PC-3 (cell line): ENCODE results near the gene CD180. TPM values are rescaled to one million over a fixed set of nuclear protein-coding genes. Genes with fewer than 3 reads are reported as not detected.

ENCODE experiments used
- ATAC-seq: fragments of 200-7000 bp; cut with Tn5 transposase; 2 replicates; pipeline ENCODE4 v1.9.1; 2020; ENCODE audit warnings: mild to moderate bottlenecking, moderate library complexity
- BruUV-seq: library from RNA; stranded (reverse); fragments of 400-500 nt; replicated peaks from 2 replicates; lab custom pipeline; 2021; lab: Mats Ljungman, UMichigan
- CTCF ChIA-PET: fragments of 300-600 bp; sonication (Branson Sonifier 250); formaldehyde crosslinking; loops from one replicate; lab custom pipeline; 2022; ENCODE audit warnings: antibody characterized with exemption; lab: Charles Lee
- POLR2A ChIA-PET: fragments of 300-600 bp; sonication (Branson Sonifier 250); formaldehyde crosslinking; loops from one replicate; lab custom pipeline; 2022; ENCODE audit warnings: antibody characterized with exemption; ENCODE audit not compliant: unreplicated experiment; lab: Charles Lee
- DNase-seq: peaks from one replicate; pipeline ENCODE4 v3.0.0-alpha.2; 2015
- H2AFZ ChIP-seq: fragments of 300-600 bp; sonication (generic); 2 replicates; pipeline ENCODE4 v1.6.0; 2016; ENCODE audit warnings: antibody characterized with exemption, low read length
- H3F3A ChIP-seq: fragments of 300-600 bp; sonication (generic); one replicate; pipeline ENCODE4 v1.6.0; 2017; ENCODE audit warnings: antibody characterized with exemption, low read length, control low read depth, mild to moderate bottlenecking; ENCODE audit not compliant: unreplicated experiment
- H3K27ac ChIP-seq: fragments of 300-600 bp; sonication (generic); 2 replicates; pipeline ENCODE4 v1.5.1; 2016; ENCODE audit warnings: mild to moderate bottlenecking, low read length
- H3K27me3 ChIP-seq: fragments of 300-600 bp; sonication (generic); 2 replicates; pipeline ENCODE4 v1.6.1; 2016; ENCODE audit warnings: low read length, mixed read lengths
- H3K36me3 ChIP-seq: fragments of 300-600 bp; sonication (generic); 2 replicates; pipeline ENCODE4 v1.6.1; 2016; ENCODE audit warnings: low read depth, mixed run types, low read length, mixed read lengths
- H3K4me1 ChIP-seq: fragments of 300-600 bp; sonication (generic); 2 replicates; pipeline ENCODE4 v1.5.1; 2016; ENCODE audit warnings: low read length; ENCODE audit not compliant: insufficient read depth
- H3K4me2 ChIP-seq: fragments of 300-600 bp; sonication (generic); 2 replicates; pipeline ENCODE4 v1.6.0; 2016; ENCODE audit warnings: low read length
- H3K4me3 ChIP-seq: fragments of 300-600 bp; sonication (generic); 2 replicates; pipeline ENCODE4 v1.5.1; 2016; ENCODE audit warnings: mild to moderate bottlenecking, low read length, mixed read lengths
- H3K79me2 ChIP-seq: fragments of 300-600 bp; sonication (generic); 2 replicates; pipeline ENCODE4 v1.6.1; 2017; ENCODE audit warnings: low read length, mixed read lengths
- H3K9ac ChIP-seq: fragments of 300-600 bp; sonication (generic); 2 replicates; pipeline ENCODE4 v1.6.0; 2016; ENCODE audit warnings: mild to moderate bottlenecking, low read length
- H3K9me2 ChIP-seq: fragments of 300-600 bp; sonication (generic); replicated peaks from 2 replicates; pipeline ENCODE4 v1.6.1; 2016; ENCODE audit warnings: mixed run types, low read length, mixed read lengths
- H3K9me3 ChIP-seq: fragments of 300-600 bp; sonication (generic); 2 replicates; pipeline ENCODE4 v1.6.1; 2016; ENCODE audit warnings: low read length, mixed read lengths
- H4K20me1 ChIP-seq: fragments of 300-600 bp; sonication (generic); 2 replicates; pipeline ENCODE4 v1.6.1; 2016; ENCODE audit warnings: low read length, mixed read lengths
- CTCF ChIP-seq: fragments of 300-600 bp; sonication (generic); conservative IDR thresholded peaks from 2 replicates; pipeline ENCODE4 v1.5.1; 2017; ENCODE audit warnings: antibody characterized with exemption, low read depth, mild to moderate bottlenecking, low read length
- EZH2 ChIP-seq: fragments of 300-600 bp; sonication (generic); IDR thresholded peaks from one replicate; pipeline ENCODE4 v1.6.1; 2017; ENCODE audit warnings: antibody characterized with exemption, mild to moderate bottlenecking, low read length; ENCODE audit not compliant: unreplicated experiment
- EZH2phosphoT487 ChIP-seq: fragments of 300-600 bp; sonication (generic); IDR thresholded peaks from 2 replicates; pipeline ENCODE4 v1.6.1; 2018; ENCODE audit warnings: mild to moderate bottlenecking, antibody characterized with exemption, low read length, borderline replicate concordance
- intact Hi-C: fragments of 100-400 bp; cut with micrococcal nuclease; formaldehyde crosslinking; loops from 2 replicates; pipeline ENCODE4 v1.9.0; 2023
- total RNA-seq: library from RNA; depleted of rRNA; stranded (reverse); fragments of >200 nt; gene quantifications from 2 replicates; pipeline ENCODE4 v1.2.3, GENCODE V29; 2014

Gene CD180
- total RNA-seq, 1 experiment from 2014 or later, result not detected

- no peak overlapping the region for H3K4me2 ChIP-seq
- H3K9me3 ChIP-seq, result no peaks in the 10 kb centered on the region
- ATAC-seq (no peak), DNase-seq (no peak)
- H3K27me3 ChIP-seq, result no peaks in the 10 kb centered on the region
- no TSS peak for BruUV-seq
- no peaks in the 10 kb centered on the region for H3K79me2 ChIP-seq
- H3K9ac ChIP-seq, result no peak overlapping the region
- no peaks in the 10 kb centered on the region for H3K4me1 ChIP-seq
- no peaks in the 10 kb centered on the region for H4K20me1 ChIP-seq
- H3K4me3 ChIP-seq, result no peak overlapping the region
- H3K9me2 ChIP-seq, result no peaks in the 10 kb centered on the region
- H2AFZ ChIP-seq, result no peak overlapping the region
- no peak overlapping the region for H3K27ac ChIP-seq
- no peaks in the 10 kb centered on the region for H3F3A ChIP-seq
- intact Hi-C loops, result no loop called here
- ChIA-PET POLR2A (no interaction called here), CTCF (no interaction called here)
- no peaks in the 10 kb centered on the region for H3K36me3 ChIP-seq
- TF ChIP-seq CTCF (no peak), EZH2phosphoT487 (no peak)
Observed at GRCh38 chr5:67222243-67223025, 25.8 kb upstream of the CD180 start.

- intact Hi-C loops, result no loop called here
- H3K36me3 ChIP-seq, result no peaks in the 10 kb centered on the region
- no TSS peak for BruUV-seq
- H3K4me2 ChIP-seq, result no peak overlapping the region
- no peaks in the 10 kb centered on the region for H4K20me1 ChIP-seq
- no peaks in the 10 kb centered on the region for H3K9me2 ChIP-seq
- no peak for ATAC-seq
- no peak overlapping the region for H3K27ac ChIP-seq
- ChIA-PET POLR2A (no interaction called here), CTCF (no interaction called here)
- H3K4me3 ChIP-seq, result no peak overlapping the region
- no peak overlapping the region for H2AFZ ChIP-seq
- no peaks in the 10 kb centered on the region for H3K9me3 ChIP-seq
- no peak for DNase-seq
- no peaks in the 10 kb centered on the region for H3K79me2 ChIP-seq
- TF ChIP-seq CTCF (no peak), EZH2 (no peak), EZH2phosphoT487 (no peak)
- H3F3A ChIP-seq, result no peaks in the 10 kb centered on the region
- no peaks in the 10 kb centered on the region for H3K27me3 ChIP-seq
- H3K9ac ChIP-seq, result no peak overlapping the region
- no peaks in the 10 kb centered on the region for H3K4me1 ChIP-seq
Observed at GRCh38 chr5:67221487-67222242, 25.1 kb upstream of the CD180 start.

GRCh38 chr5:67216564-67216963 is 20.0 kb upstream of the CD180 start:
- Histone ChIP-seq H3F3A (no peaks in the 10 kb centered on the region), H3K9ac (no peak overlapping the region), H3K4me2 (no peak overlapping the region), H3K9me2 (no peaks in the 10 kb centered on the region), H3K79me2 (no peaks in the 10 kb centered on the region), H3K4me1 (peaks cover 29% of the 10 kb centered on the region), H4K20me1 (no peaks in the 10 kb centered on the region), H3K27me3 (no peaks in the 10 kb centered on the region), H3K27ac (no peak overlapping the region), H3K9me3 (no peaks in the 10 kb centered on the region), H2AFZ (no peak overlapping the region), H3K36me3 (no peaks in the 10 kb centered on the region), H3K4me3 (no peak overlapping the region)
- no peak for ATAC-seq
- no TSS peak for BruUV-seq
- no peak for DNase-seq
- ChIA-PET CTCF (no interaction called here), POLR2A (no interaction called here)
- TF ChIP-seq EZH2phosphoT487 (no peak), CTCF (no peak), EZH2 (no peak)
- intact Hi-C loops, result no loop called here
